HG03342 (cell line): ENCODE measurements around the gene APOC1.
A peak's percentile ranks its signal among the peaks of the same experiment; 100 is the strongest.
"Not testable (repeated sequence)": the region's sequence is repeated elsewhere in the genome, so short reads cannot be mapped to it uniquely, and the experiment has no call there.

Experiments
- ATAC-seq: cut with Tn5 transposase; IDR thresholded peaks from one replicate; pipeline ENCODE4 v1.9.1; 2021; ENCODE audit warnings: mild to moderate bottlenecking, moderate library complexity; ENCODE audit not compliant: unreplicated experiment

APOC1 gene

DNA sequence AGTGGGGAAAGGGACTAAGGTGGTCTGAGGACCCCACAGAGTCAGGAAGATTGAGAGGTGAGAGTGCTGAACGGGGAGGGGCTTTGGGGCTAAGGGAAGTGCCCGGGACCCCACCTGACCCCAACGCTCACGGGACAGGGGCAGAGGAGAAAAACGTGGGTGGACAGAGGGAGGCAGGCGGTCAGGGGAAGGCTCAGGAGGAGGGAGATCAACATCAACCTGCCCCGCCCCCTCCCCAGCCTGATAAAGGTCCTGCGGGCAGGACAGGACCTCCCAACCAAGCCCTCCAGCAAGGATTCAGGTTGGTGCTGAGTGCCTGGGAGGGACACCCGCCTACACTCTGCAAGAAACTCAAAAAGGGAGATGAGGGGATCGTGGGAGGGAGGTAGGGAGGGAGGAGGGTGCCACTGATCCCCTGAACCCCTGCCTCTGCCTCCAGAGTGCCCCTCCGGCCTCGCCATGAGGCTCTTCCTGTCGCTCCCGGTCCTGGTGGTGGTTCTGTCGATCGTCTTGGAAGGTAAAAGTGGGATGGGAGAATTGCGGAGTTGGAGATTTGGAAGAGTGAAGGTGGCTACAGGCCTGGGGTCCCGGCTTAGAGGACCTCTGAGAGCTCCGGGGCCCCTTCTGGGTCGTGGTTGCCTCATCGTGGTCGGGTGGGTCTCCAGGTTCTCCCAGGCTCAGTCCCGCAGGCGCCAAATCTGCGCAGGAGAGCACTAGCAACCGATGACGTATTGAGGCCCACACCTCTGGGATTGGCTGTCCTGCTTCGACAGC lies at the start of gene APOC1:
Gene APOC1 (plus strand): TSS at position 176 of the 774 bp plus-strand sequence. CDS start 284 bp downstream, at position 460.
- ATAC-seq, result peak; percentile 92

DNA sequence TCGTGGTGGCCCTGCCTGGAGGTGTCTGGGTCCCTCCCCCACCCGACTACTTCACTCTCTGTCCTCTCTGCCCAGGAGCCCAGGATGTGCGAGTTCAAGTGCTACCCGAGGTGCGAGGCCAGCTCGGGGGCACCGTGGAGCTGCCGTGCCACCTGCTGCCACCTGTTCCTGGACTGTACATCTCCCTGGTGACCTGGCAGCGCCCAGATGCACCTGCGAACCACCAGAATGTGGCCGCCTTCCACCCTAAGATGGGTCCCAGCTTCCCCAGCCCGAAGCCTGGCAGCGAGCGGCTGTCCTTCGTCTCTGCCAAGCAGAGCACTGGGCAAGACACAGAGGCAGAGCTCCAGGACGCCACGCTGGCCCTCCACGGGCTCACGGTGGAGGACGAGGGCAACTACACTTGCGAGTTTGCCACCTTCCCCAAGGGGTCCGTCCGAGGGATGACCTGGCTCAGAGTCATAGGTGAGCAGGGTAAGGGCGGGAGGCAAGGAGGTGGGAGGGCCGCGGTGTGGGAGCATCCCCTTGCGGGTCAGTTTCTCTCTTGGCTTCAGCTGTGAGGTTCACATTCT lies 49.1 kb upstream of the APOC1 start:
- no peak for ATAC-seq

DNA sequence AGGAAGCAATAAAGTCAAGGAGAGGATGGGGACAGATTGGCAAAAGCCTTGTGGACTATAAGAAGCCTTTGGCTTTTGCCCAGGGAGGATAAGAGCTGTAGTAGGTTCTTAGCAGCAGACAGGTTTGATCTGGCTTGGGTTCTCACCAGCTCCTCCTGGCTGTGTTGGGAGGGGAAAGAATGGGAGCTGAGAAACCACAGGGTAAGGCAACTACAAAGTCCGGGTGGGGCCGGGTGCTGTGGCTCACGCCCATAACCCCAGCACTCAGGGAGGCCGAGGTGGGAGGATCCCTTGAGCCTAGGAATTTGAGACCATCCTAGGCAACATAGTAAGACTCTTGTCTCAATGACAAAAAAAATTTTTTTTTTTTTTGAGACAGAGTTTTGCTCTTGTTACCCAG lies 47.7 kb upstream of the APOC1 start:
- ATAC-seq, result no peak

DNA sequence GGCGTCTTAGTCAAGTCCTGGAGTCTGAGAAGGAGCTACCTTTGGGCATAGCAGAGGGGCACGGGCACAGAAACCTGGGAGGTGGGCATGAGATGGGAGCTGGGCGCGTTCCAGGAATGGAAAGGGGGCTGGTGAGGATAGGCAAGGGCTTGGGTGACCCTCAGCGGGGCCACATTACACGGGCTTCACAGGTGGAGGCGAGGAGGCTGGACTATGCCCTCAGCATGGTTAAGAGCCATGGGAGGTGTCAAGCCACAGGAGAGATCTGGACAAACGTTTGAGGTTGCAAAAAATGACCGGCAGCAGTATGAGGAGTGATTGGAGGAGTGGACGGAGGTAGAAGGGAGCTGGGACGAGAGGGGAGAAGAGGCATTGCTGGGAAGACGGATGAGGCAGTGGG lies 46.8 kb upstream of the APOC1 start:
- no peak for ATAC-seq

DNA sequence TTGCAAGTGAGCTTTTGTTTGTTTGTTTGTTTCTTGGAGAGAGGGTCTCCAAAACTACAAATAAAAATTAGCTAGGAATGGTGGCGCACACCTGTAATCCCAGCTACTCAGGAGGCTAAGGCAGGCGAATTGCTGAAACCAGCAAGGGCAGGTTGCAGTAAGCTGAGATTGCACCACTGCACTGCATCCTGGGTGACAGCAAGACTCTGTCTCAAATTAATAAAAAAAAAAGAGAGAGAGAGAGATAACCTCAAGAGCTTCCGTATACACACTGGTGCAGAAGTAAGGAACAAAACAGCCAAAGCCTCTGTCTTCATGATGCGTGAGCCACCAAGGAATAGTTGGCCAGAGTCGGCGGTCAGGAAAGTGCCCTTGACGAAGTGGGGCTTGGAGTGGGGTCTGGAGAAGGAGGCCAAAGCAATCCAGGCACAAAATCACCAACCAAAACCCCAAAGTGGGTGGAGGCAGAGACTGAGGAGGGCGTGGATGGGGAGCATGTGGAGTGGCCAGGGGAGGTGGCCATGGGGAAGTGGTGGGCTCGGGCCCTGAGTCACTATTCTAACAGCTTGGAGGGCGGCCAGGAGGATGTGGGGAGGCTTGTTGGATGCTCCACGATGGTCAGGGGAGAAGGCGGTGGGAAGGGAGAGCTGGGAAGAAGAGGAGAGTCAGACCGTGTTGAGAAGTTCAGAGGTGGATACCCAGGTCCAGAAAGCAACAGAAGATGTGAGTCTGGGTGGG lies 44.5 kb upstream of the APOC1 start:
- ATAC-seq, result no peak

DNA sequence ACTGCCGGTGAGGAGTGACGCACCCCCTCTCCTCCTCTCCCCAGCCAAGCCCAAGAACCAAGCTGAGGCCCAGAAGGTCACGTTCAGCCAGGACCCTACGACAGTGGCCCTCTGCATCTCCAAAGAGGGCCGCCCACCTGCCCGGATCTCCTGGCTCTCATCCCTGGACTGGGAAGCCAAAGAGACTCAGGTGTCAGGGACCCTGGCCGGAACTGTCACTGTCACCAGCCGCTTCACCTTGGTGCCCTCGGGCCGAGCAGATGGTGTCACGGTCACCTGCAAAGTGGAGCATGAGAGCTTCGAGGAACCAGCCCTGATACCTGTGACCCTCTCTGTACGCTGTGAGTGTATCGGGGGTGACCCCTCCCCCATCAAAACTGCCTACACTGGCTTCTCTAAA lies 42.6 kb upstream of the APOC1 start:
- ATAC-seq, result no peak

DNA sequence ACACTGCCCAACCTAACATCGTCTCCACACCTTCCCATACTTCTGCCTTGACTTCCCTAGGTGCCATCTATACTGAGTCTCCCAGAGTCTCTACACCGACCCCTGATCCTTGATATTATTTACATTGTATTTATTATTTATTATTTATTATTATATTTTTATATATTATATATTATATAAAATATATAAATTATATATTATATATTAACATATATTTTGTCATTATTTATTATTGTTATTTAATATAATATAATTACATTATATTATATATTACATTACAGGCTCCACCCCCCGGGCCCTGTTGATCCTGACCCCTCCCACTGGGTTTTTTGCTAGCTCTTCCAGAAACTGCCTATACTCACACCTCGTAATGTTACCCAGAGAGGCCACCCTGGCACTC lies 41.7 kb upstream of the APOC1 start:
- ATAC-seq, result no peak

DNA sequence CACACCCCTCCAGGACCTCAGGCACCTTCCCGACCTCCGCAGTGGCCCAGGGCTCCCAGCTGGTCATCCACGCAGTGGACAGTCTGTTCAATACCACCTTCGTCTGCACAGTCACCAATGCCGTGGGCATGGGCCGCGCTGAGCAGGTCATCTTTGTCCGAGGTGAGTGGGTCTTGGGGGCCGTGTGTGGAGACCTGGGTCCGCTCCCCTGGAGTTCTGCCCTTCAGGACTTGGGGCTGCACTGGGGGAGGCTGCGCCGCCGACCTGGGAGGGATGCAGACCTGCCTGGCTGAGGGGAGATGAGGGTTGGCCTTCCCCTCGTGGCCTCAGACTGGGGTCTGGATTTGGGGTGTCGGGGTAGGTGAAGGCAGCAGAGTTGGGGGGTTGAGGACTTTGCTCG lies 40.1 kb upstream of the APOC1 start:
- ATAC-seq, result no peak

DNA sequence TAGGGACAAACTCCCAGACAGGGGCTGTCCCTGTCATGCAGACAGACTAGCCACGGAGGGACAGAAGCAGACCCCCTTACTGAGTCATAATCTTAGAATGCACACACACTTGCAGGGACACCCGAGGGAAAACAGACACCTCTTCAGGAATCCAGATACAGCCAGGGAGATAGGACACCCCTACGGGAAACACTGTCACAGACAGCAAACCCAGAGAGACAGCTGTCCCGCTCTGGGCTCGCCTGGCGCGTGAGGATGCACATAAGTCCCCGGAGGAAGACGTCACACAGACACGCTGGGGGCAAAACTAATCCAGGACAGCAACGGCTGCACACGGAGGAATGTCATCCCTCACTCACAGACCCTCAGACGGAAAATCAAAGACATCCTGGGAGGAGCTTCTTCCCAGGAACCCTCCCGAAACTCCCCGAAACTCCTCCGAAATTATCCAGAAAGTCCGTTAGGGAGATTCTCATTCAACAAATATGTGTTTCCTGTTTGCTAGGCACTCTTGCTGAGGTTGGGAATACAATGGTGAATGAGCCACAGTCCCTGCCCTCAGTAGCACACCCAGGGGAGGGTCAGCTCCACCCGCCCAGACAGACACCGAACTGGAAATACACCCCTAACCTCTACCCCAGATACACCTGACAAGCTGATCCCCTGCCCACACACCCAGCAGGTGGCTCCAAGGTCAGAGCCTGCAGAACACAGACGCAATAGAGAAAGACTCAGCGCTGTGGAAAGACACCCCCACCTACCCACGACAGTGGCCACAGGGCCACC lies 38.5 kb upstream of the APOC1 start:
- ATAC-seq, result no peak

DNA sequence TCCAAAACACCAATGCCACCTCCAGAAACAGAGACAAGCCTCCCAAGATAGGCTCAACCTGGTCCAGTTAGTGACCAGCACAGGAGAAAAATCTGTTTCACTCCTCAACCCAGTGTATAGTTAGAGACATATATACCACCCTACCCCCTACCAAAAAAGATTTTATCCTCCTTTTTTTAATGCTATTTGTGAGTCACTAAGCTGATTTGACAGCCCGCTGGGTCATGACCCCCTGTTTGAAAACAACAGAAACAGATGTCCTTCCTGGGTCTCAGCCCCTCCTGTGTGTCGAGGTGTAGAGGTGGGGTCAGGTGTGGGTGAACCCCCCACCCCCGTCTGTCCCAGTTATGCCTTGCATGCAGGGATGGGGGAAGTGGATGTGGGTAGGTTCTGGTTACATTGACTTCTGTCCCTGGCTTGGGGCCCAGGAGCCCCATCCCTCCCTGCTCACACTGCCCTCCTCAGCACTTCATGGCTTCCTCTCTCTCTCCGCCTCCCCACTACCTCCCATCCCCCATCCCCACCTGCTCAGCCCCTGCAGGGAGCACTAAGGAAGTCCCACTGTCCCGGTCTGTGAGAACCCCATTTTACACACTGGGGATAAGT lies 37.4 kb upstream of the APOC1 start:
- ATAC-seq, result no peak

DNA sequence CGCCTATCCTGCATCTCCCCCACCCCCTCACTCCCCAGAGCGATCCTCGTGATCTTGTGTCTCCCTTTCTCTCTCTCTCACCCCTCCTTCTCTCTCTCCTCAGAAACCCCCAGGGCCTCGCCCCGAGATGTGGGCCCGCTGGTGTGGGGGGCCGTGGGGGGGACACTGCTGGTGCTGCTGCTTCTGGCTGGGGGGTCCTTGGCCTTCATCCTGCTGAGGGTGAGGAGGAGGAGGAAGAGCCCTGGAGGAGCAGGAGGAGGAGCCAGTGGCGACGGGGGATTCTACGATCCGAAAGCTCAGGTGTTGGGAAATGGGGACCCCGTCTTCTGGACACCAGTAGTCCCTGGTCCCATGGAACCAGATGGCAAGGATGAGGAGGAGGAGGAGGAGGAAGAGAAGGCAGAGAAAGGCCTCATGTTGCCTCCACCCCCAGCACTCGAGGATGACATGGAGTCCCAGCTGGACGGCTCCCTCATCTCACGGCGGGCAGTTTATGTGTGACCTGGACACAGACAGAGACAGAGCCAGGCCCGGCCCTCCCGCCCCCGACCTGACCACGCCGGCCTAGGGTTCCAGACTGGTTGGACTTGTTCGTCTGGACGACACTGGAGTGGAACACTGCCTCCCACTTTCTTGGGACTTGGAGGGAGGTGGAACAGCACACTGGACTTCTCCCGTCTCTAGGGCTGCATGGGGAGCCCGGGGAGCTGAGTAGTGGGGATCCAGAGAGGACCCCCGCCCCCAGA lies 36.1 kb upstream of the APOC1 start:
- no peak for ATAC-seq

DNA sequence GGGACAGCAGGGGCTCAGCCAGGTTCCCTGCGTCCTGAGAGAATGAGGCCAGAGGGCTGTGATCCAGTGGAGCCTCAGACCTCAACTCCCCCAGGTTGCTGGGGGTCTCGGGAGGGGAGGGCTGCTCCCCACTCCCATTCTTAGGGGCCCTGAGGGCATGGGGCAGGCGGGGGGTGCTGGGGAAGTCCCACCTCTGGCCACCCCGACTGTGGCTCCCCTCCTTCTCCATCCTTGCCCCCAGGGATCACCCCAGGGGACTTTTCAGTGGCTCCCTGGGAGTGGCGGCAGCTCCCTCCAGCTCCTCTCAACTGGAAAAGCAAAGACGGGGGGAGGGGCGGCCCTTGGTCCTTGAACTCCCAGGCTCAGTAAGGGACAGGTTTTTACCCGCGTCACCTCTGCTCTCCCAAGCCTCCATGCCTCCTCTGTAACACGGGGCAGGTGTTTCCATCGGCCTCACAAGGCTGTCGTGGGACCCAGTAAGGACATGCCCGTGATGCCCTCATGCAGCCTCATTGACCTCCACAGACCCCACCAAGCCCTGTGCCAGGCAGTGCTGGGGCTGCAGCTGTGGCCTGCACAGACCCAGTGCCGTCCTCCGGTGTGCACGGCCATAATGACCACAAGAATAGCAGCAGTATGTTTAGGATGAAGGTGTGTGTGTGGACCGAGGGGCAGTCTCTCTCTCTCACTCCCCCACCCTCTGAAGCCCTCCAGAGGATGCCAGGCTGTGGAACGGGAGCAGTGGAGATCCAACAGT lies 34.9 kb upstream of the APOC1 start:
- ATAC-seq, result no peak

DNA sequence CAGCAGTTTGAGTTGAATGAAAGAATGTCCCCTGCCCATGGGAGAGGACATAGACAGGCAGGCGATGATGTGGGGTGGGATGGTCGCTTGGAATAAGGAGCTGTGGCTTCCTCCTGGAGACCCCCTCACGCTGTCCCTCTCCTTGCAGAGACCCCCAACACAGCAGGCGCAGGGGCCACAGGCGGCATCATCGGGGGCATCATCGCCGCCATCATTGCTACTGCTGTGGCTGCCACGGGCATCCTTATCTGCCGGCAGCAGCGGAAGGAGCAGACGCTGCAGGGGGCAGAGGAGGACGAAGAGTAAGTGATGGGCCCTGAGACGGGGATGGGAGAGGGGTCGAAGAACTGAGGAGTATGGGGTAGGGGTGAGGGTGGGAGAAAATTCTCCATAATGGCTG lies 32.3 kb upstream of the APOC1 start:
- ATAC-seq, result no peak

DNA sequence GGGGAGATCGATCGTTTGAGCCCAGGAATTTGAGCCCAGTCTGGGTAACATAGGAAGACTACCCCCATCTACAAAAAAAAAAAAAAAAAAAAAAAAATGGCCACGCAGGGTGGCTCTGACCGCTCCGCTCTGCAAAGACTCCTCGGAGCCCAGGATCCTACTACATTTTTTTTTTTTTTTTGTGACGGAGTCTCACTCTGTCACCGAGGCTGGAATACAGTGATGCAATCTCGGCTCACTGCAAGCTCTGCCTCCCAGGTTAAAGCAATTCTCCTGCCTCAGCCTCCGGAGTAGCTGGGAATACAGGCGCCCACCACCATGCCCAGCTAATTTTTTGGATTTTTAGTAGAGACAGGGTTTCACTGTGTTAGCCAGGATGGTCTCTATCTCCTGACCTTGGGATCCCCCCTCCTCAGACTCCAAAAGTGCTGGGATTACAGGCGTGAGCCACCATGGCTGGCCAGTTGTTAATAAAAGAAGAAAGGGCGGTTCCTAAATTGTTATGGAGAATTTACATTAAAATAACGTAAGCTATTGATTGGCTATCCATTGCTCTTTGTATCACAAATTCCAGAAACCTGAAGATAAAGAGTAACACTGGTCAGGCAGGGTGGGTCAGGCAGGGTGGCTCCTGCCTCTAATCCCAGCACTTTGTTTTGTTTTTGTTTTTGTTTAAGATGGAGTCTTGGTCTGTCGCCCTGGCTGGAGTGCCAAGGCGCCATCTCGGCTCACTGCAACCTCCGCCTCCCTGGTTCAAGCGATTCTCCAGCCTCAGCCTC lies 31.6 kb upstream of the APOC1 start:
- ATAC-seq, result not testable (repeated sequence)

DNA sequence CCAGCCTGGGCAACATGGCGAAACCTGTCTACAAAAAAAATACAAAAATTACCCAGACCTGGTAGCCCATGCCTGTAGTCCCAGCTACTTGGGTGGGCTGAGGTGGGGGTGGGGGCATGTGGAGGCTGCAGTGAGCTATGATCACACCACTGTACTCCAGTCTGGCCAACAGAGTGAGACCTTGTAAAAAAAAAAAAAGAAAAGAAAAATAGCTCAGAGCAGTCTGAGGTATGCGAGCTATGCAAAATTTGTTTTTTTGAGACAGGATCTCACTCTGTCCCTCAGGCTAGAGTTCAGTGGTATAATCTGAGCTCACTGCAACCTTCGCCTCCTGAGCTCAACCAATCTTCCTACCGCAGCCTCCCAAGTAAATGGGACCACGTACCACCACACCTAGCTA lies 30.5 kb upstream of the APOC1 start:
- no peak for ATAC-seq

DNA sequence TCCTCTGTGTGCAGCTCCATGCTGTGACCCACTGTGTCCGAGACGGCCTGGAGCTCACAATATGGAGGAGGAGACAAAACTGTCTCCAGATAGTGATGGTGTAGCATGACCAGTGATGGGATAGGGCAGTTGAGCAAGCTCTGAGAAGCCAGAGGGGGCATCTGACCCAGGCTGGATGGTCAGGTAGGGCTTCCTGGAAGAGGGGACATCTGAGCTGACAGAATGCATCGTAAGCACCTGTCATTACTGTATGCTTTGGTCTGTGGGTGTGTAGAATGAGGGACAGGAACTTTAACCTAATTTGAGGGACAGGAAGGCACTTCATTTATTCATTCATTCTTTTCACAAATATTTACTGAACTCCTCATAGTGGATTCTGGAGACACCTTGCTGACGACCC lies 29.8 kb upstream of the APOC1 start:
- no peak for ATAC-seq

DNA sequence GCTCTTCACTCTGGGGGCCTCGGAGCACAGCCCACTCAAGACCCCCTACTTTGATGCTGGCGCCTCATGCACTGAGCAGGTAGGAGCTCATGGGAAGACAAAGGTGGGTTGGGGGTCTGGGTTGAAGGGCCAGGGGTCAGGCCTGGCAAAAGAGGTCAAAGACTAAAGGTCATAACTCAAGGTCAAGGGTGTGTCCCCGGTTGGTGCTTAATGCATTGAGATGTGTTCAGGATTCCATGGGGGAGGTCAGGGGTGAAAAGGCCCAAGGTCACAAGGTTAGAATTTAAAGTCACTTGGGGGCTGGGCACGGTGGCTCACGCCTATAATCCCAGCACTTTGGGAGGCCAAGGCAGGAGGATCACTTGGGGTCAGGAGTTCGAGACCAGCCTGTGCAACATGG lies 28.3 kb upstream of the APOC1 start:
- ATAC-seq, result no peak

DNA sequence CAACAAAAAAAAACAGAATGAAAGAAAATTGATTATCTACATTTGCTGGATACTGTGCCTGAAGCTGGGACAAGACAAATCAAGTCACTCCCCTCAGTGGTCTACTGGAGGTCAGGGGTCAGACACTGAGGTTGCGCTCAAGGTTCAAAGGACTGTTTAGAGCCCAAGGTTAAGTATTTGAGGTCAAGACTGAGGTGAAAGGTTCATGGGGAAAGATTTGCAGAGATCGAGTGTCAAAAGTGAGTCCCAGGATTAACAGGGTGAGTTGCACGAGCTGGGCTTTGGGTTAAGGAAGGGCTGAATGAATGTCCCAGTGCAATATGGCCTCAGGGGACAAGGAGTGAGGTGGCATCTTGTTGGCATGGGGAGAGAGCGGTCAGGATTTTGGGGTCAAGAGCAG lies 26.8 kb upstream of the APOC1 start:
- ATAC-seq, result no peak

DNA sequence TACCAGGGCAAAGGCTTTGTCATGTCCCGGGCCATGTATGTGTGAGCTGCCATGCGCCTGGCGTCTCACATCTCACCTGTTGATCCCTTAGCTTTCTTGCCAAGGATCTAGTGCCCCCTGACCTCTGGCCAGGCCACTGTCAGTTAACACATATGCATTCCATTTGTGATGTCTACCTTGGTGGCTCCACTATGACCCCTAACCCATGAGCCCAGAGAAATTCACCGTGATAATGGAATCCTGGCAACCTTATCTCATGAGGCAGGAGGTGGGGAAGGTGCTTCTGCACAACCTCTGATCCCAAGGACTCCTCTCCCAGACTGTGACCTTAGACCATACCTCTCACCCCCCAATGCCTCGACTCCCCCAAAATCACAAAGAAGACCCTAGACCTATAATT lies 26.1 kb upstream of the APOC1 start:
- not testable (repeated sequence) for ATAC-seq
